Natural killer cell (primary cell): ENCODE data around the gene ITGA7. TPM values are rescaled to one million over a fixed set of nuclear protein-coding genes. Genes with fewer than 3 reads are reported as not detected.
A peak's percentile ranks its signal among the peaks of the same experiment; 100 is the strongest.

Source experiments
- ATAC-seq, 3 donors: fragments of 150-1000 bp in 2 of 3; fragments of 200-7000 bp in 1 of 3; cut with Tn5 transposase; 1 replicate in 1 of 3; 2 replicates in 2 of 3; pipeline ENCODE4 v1.10.0; 2021; ENCODE audit warnings: mild to moderate bottlenecking in 2 of 3, moderate library complexity in 2 of 3
- DNase-seq, 2 donors: peaks; one replicate each; pipeline versions ENCODE4 v3.0.0 to v3.0.0-alpha.2; 2013 to 2021; ENCODE audit warnings: mixed read lengths in 1 of 2
- H3K27ac ChIP-seq: one replicate; pipeline ENCODE4 v1.5.1; 2013; ENCODE audit warnings: mild to moderate bottlenecking, low read length
- H3K27me3 ChIP-seq: one replicate; pipeline ENCODE4 v1.6.1; 2013; ENCODE audit warnings: low read length; ENCODE audit not compliant: control insufficient read depth, insufficient read depth
- H3K36me3 ChIP-seq: one replicate; pipeline ENCODE4 v1.6.1; 2013; ENCODE audit warnings: low read length; ENCODE audit not compliant: control insufficient read depth, insufficient read depth
- H3K4me1 ChIP-seq: one replicate; pipeline ENCODE4 v1.6.1; 2013; ENCODE audit warnings: low read length; ENCODE audit not compliant: control insufficient read depth, insufficient read depth
- H3K4me3 ChIP-seq: one replicate; pipeline ENCODE4 v1.5.1; 2013; ENCODE audit warnings: low read length
- H3K9me3 ChIP-seq: one replicate; pipeline ENCODE4 v1.6.1; 2013; ENCODE audit warnings: low read length; ENCODE audit not compliant: control insufficient read depth, insufficient read depth
- H3K27ac Mint-ChIP-seq, 2 donors: one replicate each; pipeline ENCODE4 v1.8.0; 2022; ENCODE audit warnings: mild to moderate bottlenecking in 2 of 2, mixed read lengths in 2 of 2, moderate library complexity in 1 of 2
- H3K27me3 Mint-ChIP-seq, 2 donors: one replicate each; pipeline ENCODE4 v1.8.0; 2022; ENCODE audit warnings: low read depth in 2 of 2, mixed read lengths in 2 of 2
- H3K36me3 Mint-ChIP-seq: one replicate; pipeline ENCODE4 v1.8.0; 2022; ENCODE audit warnings: mixed read lengths
- H3K4me1 Mint-ChIP-seq, 2 donors: one replicate each; pipeline ENCODE4 v1.8.0; 2022; ENCODE audit warnings: mixed read lengths in 2 of 2
- H3K4me3 Mint-ChIP-seq: one replicate; pipeline ENCODE4 v1.8.0; 2022; ENCODE audit warnings: mild to moderate bottlenecking, moderate library complexity, mixed read lengths
- H3K9me3 Mint-ChIP-seq, 2 donors: one replicate each; pipeline ENCODE4 v1.8.0; 2022; ENCODE audit warnings: mixed read lengths in 2 of 2
- CTCF ChIP-seq: fragments of 200-600 bp; IDR thresholded peaks from one replicate; pipeline ENCODE4 v1.8.0; 2022; ENCODE audit warnings: antibody characterized with exemption
- WGBS: methylation state at CpG from one replicate; pipeline ENCODE4 v1.1.7; 2013; ENCODE audit warnings: missing lambda C conversion rate; ENCODE audit not compliant: insufficient coverage; 5-methylcytosine and 5-hydroxymethylcytosine counted together
- intact Hi-C: fragments of 100-400 bp; cut with micrococcal nuclease; formaldehyde crosslinking; loops from one replicate; pipeline ENCODE4 v1.14.2; 2022
- total RNA-seq, 4 donors: library from RNA; stranded (reverse); fragments of 120-200 nt in 1 of 4; gene quantifications; one replicate each; pipeline versions ENCODE4 v1.2.3 to v1.2.4, GENCODE V29; 2013 to 2022

Gene ITGA7
- total RNA-seq, 3 donors from 2014 or later (not counting 1 experiment from before 2014, with no cell fraction given): 2.8 to 4.6 (median 4.3) TPM

DNA sequence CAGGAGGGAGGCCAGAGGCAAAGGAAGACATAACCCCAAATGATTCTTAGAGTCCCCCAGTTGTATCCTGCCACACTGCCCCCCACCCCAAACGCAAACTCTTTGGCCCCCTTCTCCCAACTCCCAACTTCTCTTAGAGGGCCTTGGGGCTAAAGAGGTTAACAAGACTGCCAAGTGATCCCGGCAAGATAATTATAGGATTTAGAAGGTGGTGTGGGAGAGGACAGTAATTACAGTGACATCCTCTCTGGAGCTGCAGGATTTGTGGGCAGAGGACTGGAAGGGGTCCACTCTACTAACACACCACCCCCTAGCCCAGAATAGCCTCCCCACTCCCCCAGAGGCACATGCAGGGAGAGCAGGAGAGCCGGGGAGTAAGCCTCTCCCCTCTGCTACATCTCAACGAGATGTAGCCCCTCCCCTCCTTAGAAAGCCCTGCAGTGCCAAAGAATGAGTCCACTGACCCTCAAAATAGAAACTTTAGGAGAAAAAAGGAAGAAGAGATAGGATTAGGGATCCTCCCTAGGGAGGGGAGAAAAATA lies 29.9 kb upstream of the ITGA7 start:
- H3K4me1 ChIP-seq: peaks cover 27% of the 10 kb centered on the region
- no peak overlapping the region for H3K4me3 ChIP-seq
- no peaks in the 10 kb centered on the region for H3K27me3 ChIP-seq
- Mint-ChIP-seq H3K27me3 (no peaks in the 10 kb centered on the region), H3K4me3 (peak overlapping the region; percentile 88), H3K36me3 (no peaks in the 10 kb centered on the region), H3K27ac (peak overlapping the region; percentile 86 to 94), H3K4me1 (peaks cover 33 to 36% of the 10 kb centered on the region in 2 donors), H3K9me3 (no peaks in the 10 kb centered on the region)
- no peaks in the 10 kb centered on the region for H3K9me3 ChIP-seq
- no peak for DNase-seq
- peak overlapping the region; percentile 65 for H3K27ac ChIP-seq
- ATAC-seq: no peak
- intact Hi-C loops: loop anchor here (1.0 to 10.0 kb wide), 9 partner anchors 7 to 447 kb away; partner anchors contain the start of genes ORMDL2, RPS26, SARNP and SMARCC2
- TF ChIP-seq CTCF: no peak
- WGBS: 34% methylated on average over 2 of the region's 4 CpGs
- H3K36me3 ChIP-seq: no peaks in the 10 kb centered on the region

GRCh38 chr12:55736780-55737580 lies 29.3 kb upstream of the ITGA7 start:
- Mint-ChIP-seq H3K27ac (peak overlapping the region; percentile 86 to 94), H3K9me3 (no peaks in the 10 kb centered on the region), H3K27me3 (no peaks in the 10 kb centered on the region), H3K4me3 (peak overlapping the region; percentile 76), H3K4me1 (peaks cover 29 to 32% of the 10 kb centered on the region in 2 donors), H3K36me3 (no peaks in the 10 kb centered on the region)
- ATAC-seq (peak; percentile 31 to 54 (median 49)), DNase-seq (peak; percentile 44 to 75)
- Histone ChIP-seq H3K9me3 (no peaks in the 10 kb centered on the region), H3K36me3 (no peaks in the 10 kb centered on the region), H3K27me3 (no peaks in the 10 kb centered on the region), H3K4me3 (no peak overlapping the region), H3K4me1 (peaks cover 30% of the 10 kb centered on the region), H3K27ac (no peak overlapping the region)
- 70% methylated on average over 6 of the region's 6 CpGs for WGBS
- peak; percentile 48 for TF ChIP-seq CTCF
- intact Hi-C loops: loop anchor here (5.0 to 10.0 kb wide), 3 partner anchors 80 to 448 kb away; partner anchors contain the start of genes ORMDL2, SARNP and SMARCC2

GRCh38 chr12:55736076-55736475 lies 28.4 kb upstream of the ITGA7 start:
- Histone ChIP-seq H3K27ac (no peak overlapping the region), H3K4me1 (peaks cover 39% of the 10 kb centered on the region), H3K4me3 (no peak overlapping the region), H3K9me3 (no peaks in the 10 kb centered on the region), H3K36me3 (no peaks in the 10 kb centered on the region), H3K27me3 (no peaks in the 10 kb centered on the region)
- Mint-ChIP-seq H3K27me3 (no peaks in the 10 kb centered on the region), H3K9me3 (no peaks in the 10 kb centered on the region), H3K4me1 (peaks cover 28 to 39% of the 10 kb centered on the region in 2 donors), H3K4me3 (no peak overlapping the region), H3K27ac (no peak overlapping the region), H3K36me3 (no peaks in the 10 kb centered on the region)
- DNase-seq (no peak), ATAC-seq (no peak)
- no peak for TF ChIP-seq CTCF
- intact Hi-C loops: loop anchor here (5.0 to 10.0 kb wide), 3 partner anchors 81 to 449 kb away; partner anchors contain the start of genes ORMDL2, SARNP and SMARCC2
- 86% methylated on average over 3 of the region's 3 CpGs for WGBS
